HG03342 (cell line): Measurements from ENCODE around the gene ABITRAM.

ENCODE experiments used
- ATAC-seq: cut with Tn5 transposase; IDR thresholded peaks from one replicate; pipeline ENCODE4 v1.9.1; 2021; ENCODE audit warnings: mild to moderate bottlenecking, moderate library complexity; ENCODE audit not compliant: unreplicated experiment

The ABITRAM gene

DNA sequence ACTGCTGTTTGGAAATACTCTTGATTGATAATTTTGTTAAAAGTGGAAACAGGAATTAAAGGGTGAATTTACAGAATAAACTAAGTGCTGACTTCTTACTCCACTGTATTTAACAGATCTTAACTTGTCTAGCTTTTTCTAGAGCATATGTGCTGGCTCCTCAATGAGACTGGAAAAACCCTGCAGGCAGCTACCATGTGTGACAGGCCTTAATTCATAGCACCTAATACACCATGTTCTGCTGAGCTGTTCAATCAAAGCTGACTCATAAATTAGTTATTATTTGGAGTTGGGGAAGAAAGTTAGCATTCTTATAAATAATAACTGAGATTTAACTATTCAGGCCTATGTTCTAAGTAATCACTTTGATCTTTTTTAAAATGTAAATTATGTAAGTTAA is 49.7 kb downstream of the ABITRAM start:
- ATAC-seq: no peak
